ENCODE measurements around the gene NCOA7.

The NCOA7 gene

GRCh38 chr6:125939791-125940190 lies 149.0 kb downstream of the NCOA7 start:
- Histone ChIP-seq H3K9ac (ENCODE audit: low read length) (no peak overlapping the region), H3K9me3 (ENCODE audit: insufficient read depth, low read length) (no peaks in the 10 kb centered on the region), H3F3A (ENCODE audit: insufficient read depth) (no peaks in the 10 kb centered on the region), H3K4me2 (ENCODE audit: low read depth, low read length, poor library complexity, severe bottlenecking) (no peak overlapping the region), H4K20me1 (ENCODE audit: low read depth, low read length) (no peaks in the 10 kb centered on the region), H3K79me2 (ENCODE audit: insufficient read depth, low read length) (no peaks in the 10 kb centered on the region), H3K27me3 (ENCODE audit: low read length) (no peaks in the 10 kb centered on the region), H3K9me2 (replicated peaks; ENCODE audit: insufficient read depth, low read length) (no peaks in the 10 kb centered on the region), H3K4me3 (ENCODE audit: insufficient read depth, low read length, poor library complexity, severe bottlenecking) (no peak overlapping the region), H2AFZ (ENCODE audit: low read depth, low read length, severe bottlenecking) (no peak overlapping the region), H3K36me3 (ENCODE audit: low read length) (no peaks in the 10 kb centered on the region), H3K27ac (ENCODE audit: low read depth, low read length) (no peak overlapping the region)
- TF ChIP-seq EZH2phosphoT487 (conservative IDR thresholded peaks at IDR 0.05; ENCODE audit: low read length) (no peak), CTCF (IDR thresholded peaks at IDR 0.05; ENCODE audit: insufficient read depth, low read length, poor library complexity, severe bottlenecking) (no peak)

- Histone ChIP-seq H3K4me3 (ENCODE audit: insufficient read depth, low read length, poor library complexity, severe bottlenecking) (no peak overlapping the region), H2AFZ (ENCODE audit: low read depth, low read length, severe bottlenecking) (no peak overlapping the region), H3K79me2 (ENCODE audit: insufficient read depth, low read length) (no peaks in the 10 kb centered on the region), H3K9me3 (ENCODE audit: insufficient read depth, low read length) (no peaks in the 10 kb centered on the region), H3K9me2 (replicated peaks; ENCODE audit: insufficient read depth, low read length) (no peaks in the 10 kb centered on the region), H3K36me3 (ENCODE audit: low read length) (no peaks in the 10 kb centered on the region), H4K20me1 (ENCODE audit: low read depth, low read length) (no peaks in the 10 kb centered on the region), H3K9ac (ENCODE audit: low read length) (no peak overlapping the region), H3K4me2 (ENCODE audit: low read depth, low read length, poor library complexity, severe bottlenecking) (no peak overlapping the region), H3F3A (ENCODE audit: insufficient read depth) (no peaks in the 10 kb centered on the region), H3K27me3 (ENCODE audit: low read length) (no peaks in the 10 kb centered on the region), H3K27ac (ENCODE audit: low read depth, low read length) (no peak overlapping the region)
- TF ChIP-seq EZH2phosphoT487 (conservative IDR thresholded peaks at IDR 0.05; ENCODE audit: low read length) (no peak), CTCF (IDR thresholded peaks at IDR 0.05; ENCODE audit: insufficient read depth, low read length, poor library complexity, severe bottlenecking) (no peak)
Measured at GRCh38 chr6:125940247-125941041, 149.7 kb downstream of the NCOA7 start.

GRCh38 chr6:125942672-125943527 lies 152.1 kb downstream of the NCOA7 start:
- no peaks in the 10 kb centered on the region for H3K9me2 ChIP-seq (replicated peaks; ENCODE audit: insufficient read depth, low read length)
- no peak overlapping the region for H3K9ac ChIP-seq (ENCODE audit: low read length)
- no peak overlapping the region for H2AFZ ChIP-seq (ENCODE audit: low read depth, low read length, severe bottlenecking)
- H3K27me3 ChIP-seq (ENCODE audit: low read length): no peaks in the 10 kb centered on the region
- no peak overlapping the region for H3K4me2 ChIP-seq (ENCODE audit: low read depth, low read length, poor library complexity, severe bottlenecking)
- no peaks in the 10 kb centered on the region for H3F3A ChIP-seq (ENCODE audit: insufficient read depth)
- H3K79me2 ChIP-seq (ENCODE audit: insufficient read depth, low read length): no peaks in the 10 kb centered on the region
- H3K4me3 ChIP-seq (ENCODE audit: insufficient read depth, low read length, poor library complexity, severe bottlenecking): no peak overlapping the region
- H4K20me1 ChIP-seq (ENCODE audit: low read depth, low read length): no peaks in the 10 kb centered on the region
- no peaks in the 10 kb centered on the region for H3K9me3 ChIP-seq (ENCODE audit: insufficient read depth, low read length)
- TF ChIP-seq CTCF (IDR thresholded peaks at IDR 0.05; ENCODE audit: insufficient read depth, low read length, poor library complexity, severe bottlenecking): no peak
- TF ChIP-seq EZH2phosphoT487 (conservative IDR thresholded peaks at IDR 0.05; ENCODE audit: low read length): no peak
- H3K27ac ChIP-seq (ENCODE audit: low read depth, low read length): no peak overlapping the region
- no peaks in the 10 kb centered on the region for H3K36me3 ChIP-seq (ENCODE audit: low read length)

Measured in SU-DHL-6 (cell line).